ENCODE data around the gene FOXN1.
"Not testable (repeated sequence)": the region's sequence is repeated elsewhere in the genome, so short reads cannot be mapped to it uniquely, and the experiment has no call there.

FOXN1 gene

GRCh38 chr17:28573966-28574480 lies 67.9 kb downstream of the FOXN1 start:
- DNase-seq (ENCODE audit: low spot score) = no peak

GRCh38 chr17:28574526-28574925 lies 68.4 kb downstream of the FOXN1 start:
- no peak for DNase-seq (ENCODE audit: low spot score)

GRCh38 chr17:28575126-28575795 lies 69.1 kb downstream of the FOXN1 start:
- DNase-seq (ENCODE audit: low spot score) = no peak

GRCh38 chr17:28576016-28576415 lies 69.9 kb downstream of the FOXN1 start:
- DNase-seq (ENCODE audit: low spot score) = not testable (repeated sequence)

GRCh38 chr17:28576758-28577465 lies 70.8 kb downstream of the FOXN1 start, which contains the start of gene ALDOC:
Gene ALDOC (minus strand): TSS chr17:28576895. CDS start chr17:28575532, 1,363 bp downstream.
- peak; percentile 99 for DNase-seq (ENCODE audit: low spot score)

DNA sequence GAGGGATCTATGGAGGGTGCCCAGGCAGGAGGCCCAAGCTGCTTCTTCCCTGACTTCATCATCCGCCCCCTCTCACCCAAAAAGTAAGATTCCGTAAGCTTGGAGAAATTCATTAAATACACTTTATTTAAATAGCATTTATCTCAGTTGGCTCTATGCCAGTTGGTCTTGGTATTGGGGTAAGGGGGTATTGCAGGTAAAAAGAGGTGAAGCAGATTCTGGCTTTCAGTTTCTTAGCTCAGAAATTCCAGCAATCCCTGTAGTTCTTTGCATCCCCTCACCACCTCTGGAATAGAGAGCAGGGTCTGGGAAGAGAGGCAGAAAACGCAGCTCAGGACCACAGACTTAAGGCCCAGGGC lies 71.3 kb downstream of the FOXN1 start:
- DNase-seq (ENCODE audit: low spot score) = no peak

DNA sequence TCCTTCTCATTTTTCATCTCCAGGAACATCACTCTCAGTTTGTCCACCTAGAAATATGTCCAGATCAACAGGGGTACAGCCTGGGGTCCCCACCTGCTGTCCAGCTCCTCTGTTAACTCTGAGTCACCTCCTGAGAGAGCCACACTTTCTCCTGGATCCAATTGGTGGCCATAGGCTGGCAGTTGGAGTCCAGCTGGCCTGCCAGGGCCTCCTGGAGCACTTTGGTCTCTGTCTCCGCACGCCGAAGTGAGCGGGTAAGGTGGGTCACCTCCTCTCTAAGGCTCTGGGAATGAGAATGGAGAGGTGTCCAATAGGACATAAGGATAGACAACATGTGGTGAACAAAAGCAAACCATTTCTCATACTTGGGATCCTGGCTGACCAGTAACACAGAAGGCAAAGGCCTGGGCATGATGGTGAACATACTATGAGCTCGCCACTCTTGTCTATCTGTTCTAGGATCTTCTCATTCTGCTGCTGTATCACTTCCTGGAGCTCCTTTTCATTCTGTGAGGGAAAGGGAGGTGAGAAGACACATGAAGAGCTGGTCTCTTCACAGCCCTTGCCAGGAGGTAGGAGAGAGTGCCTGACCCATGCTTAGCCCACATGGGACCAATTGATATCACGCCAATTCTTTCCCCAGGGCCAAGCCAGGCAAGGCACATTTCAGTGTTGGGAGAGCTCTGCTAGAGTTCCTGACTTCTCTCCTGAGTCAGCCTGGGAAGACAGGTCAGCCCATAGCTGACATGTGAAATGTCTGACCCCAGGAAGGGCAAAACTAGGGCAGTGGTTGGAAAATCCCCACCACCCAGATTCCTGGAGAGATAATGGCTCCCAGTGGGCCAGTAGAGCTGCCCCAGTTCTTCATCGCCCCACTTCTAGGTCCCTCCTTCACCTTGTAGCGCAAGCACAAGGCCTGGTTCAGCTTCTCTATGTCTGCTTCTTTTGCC lies 72.4 kb downstream of the FOXN1 start:
- no peak for DNase-seq (ENCODE audit: low spot score)

- no peak for DNase-seq (ENCODE audit: low spot score)
Measured at GRCh38 chr17:28579526-28579925, 73.4 kb downstream of the FOXN1 start.

- DNase-seq (ENCODE audit: low spot score) = no peak
Measured at GRCh38 chr17:28580959-28581358, 74.8 kb downstream of the FOXN1 start.

DNA sequence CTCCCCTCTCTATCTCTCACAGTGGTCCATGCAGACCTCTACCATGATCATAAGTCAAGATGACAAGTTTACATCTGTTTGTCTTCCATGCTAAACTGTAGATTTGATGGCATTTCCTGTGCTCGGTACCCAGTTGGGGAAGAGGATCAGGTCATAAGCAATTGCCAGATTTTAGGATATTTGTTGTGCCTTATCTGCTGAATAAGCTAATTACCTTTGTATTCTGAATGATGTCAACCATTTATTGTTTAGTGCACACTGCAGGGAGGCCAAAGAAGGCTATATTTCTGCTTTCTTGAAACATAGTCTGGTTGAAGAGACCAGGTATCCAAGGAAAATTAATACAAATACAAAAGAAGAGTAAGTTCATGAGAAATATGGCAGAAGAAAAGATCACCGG lies 76.4 kb downstream of the FOXN1 start:
- no peak for DNase-seq (ENCODE audit: low spot score)

GRCh38 chr17:28584434-28584833 lies 78.3 kb downstream of the FOXN1 start:
- DNase-seq (ENCODE audit: low spot score) = no peak

DNA sequence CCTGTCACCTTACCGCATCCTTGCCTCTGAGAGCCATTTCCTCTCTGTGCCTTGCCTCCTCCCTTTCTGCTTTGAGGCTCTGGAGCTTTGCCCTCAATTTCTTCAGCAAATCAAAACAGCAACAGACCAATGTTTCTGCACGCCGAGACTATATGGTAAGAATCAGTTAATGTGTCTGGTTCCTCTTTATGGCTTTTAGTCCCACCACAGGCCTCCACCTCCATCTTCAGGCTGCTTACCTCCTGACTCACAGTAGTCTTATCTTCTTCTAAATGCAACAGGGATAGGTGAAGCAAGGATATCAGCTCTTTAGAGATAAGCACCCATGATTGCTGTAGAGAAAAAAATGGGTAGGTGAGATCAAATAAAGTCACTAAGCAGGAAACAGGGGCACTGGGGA lies 79.7 kb downstream of the FOXN1 start:
- DNase-seq (ENCODE audit: low spot score) = no peak
